ENCODE results near the gene SUPT3H.
A peak's percentile ranks its signal among the peaks of the same experiment; 100 is the strongest.

Gene SUPT3H

GRCh38 chr6:44824567-44824966 is 553.2 kb downstream of the SUPT3H start:
- DNase-seq: no peak

GRCh38 chr6:44820759-44821158 is 557.0 kb downstream of the SUPT3H start:
- DNase-seq: no peak

- no peak for DNase-seq
These were observed 557.4 kb downstream of the SUPT3H start for GRCh38 chr6:44820321-44820720.

GRCh38 chr6:44811456-44811855 is 566.3 kb downstream of the SUPT3H start:
- no peak for DNase-seq

- DNase-seq: no peak
These were observed 568.5 kb downstream of the SUPT3H start for GRCh38 chr6:44809258-44809657.

GRCh38 chr6:44808148-44808547 is 569.6 kb downstream of the SUPT3H start:
- DNase-seq: no peak

- DNase-seq: no peak
These were observed 571.1 kb downstream of the SUPT3H start for GRCh38 chr6:44806656-44807055.

GRCh38 chr6:44805238-44805846 is 572.4 kb downstream of the SUPT3H start:
- no peak for DNase-seq

GRCh38 chr6:44804546-44805159 is 573.1 kb downstream of the SUPT3H start:
- no peak for DNase-seq

- no peak for DNase-seq
These were observed 573.7 kb downstream of the SUPT3H start for GRCh38 chr6:44804016-44804415.

- DNase-seq: no peak
These were observed 576.7 kb downstream of the SUPT3H start for GRCh38 chr6:44800784-44801592.

- DNase-seq: no peak
These were observed 577.5 kb downstream of the SUPT3H start for GRCh38 chr6:44800171-44800783.

- DNase-seq: no peak
These were observed 580.0 kb downstream of the SUPT3H start for GRCh38 chr6:44797746-44798145.

GRCh38 chr6:44795326-44795725 is 582.4 kb downstream of the SUPT3H start:
- DNase-seq: no peak

GRCh38 chr6:44789806-44790205 is 587.9 kb downstream of the SUPT3H start:
- DNase-seq: no peak

- DNase-seq: no peak
These were observed 588.7 kb downstream of the SUPT3H start for GRCh38 chr6:44789061-44789460.

GRCh38 chr6:44788387-44788981 is 589.2 kb downstream of the SUPT3H start:
- no peak for DNase-seq

GRCh38 chr6:44787254-44787834 is 590.4 kb downstream of the SUPT3H start:
- DNase-seq: peak; percentile 20

- no peak for DNase-seq
These were observed 592.6 kb downstream of the SUPT3H start for GRCh38 chr6:44785130-44785529.

- no peak for DNase-seq
These were observed 593.5 kb downstream of the SUPT3H start for GRCh38 chr6:44784195-44784594.

GRCh38 chr6:44782892-44783291 is 594.8 kb downstream of the SUPT3H start:
- no peak for DNase-seq

GRCh38 chr6:44781912-44782597 is 595.7 kb downstream of the SUPT3H start:
- no peak for DNase-seq
